ENCODE data around the gene SH3BGRL3.

- TF ChIP-seq YY1 (IDR thresholded peaks at IDR 0.05; ENCODE audit: insufficient read depth, insufficient read length) (no peak), ZNF274 (IDR thresholded peaks at IDR 0.05; ENCODE audit: low read depth, low read length) (no peak)
These were observed 37.3 kb downstream of the SH3BGRL3 start for GRCh38 chr1:26317146-26317545.
